ENCODE measurements around the gene RBM19. TPM values are rescaled to one million over a fixed set of nuclear protein-coding genes. Genes with fewer than 3 reads are reported as not detected.

The RBM19 gene
- total RNA-seq, 1 experiment from 2014 or later = 35.7 TPM

GRCh38 chr12:113961921-113962710, 4.0 kb downstream of the RBM19 start:
- DNase-seq = no peak
- no TSS peak for BruUV-seq (replicated peaks)
- H3K9me3 ChIP-seq = no peaks in the 10 kb centered on the region
- H3K27me3 Mint-ChIP-seq (ENCODE audit: insufficient read depth, unreplicated experiment) = no peaks in the 10 kb centered on the region
- ChIA-PET CTCF (interaction anchor here (0.6 kb wide), 1 partner anchor 74 kb away, joined by 3 read pairs; no protein-coding TSS in a partner anchor), POLR2A (no interaction called here)
- H3K27me3 ChIP-seq (replicated peaks; ENCODE audit: control insufficient read depth, insufficient read depth, low read length) = no peaks in the 10 kb centered on the region
- peaks cover 12% of the 10 kb centered on the region for H3K4me1 Mint-ChIP-seq (ENCODE audit: low read depth, unreplicated experiment)
- TF ChIP-seq CTCF (IDR thresholded peaks at IDR 0.05; ENCODE audit: insufficient read depth in 1 of 2, low read depth in 1 of 2, low read length in 1 of 2, severe bottlenecking in 1 of 2, unreplicated experiment in 1 of 2) = no peak
- no peak overlapping the region for H3K4me3 Mint-ChIP-seq (ENCODE audit: unreplicated experiment)
- H3K27ac Mint-ChIP-seq (ENCODE audit: unreplicated experiment) = no peak overlapping the region
- H3K4me1 ChIP-seq = no peaks in the 10 kb centered on the region
- peaks cover 53% of the 10 kb centered on the region for H3K36me3 Mint-ChIP-seq (ENCODE audit: insufficient read depth, unreplicated experiment)
- peaks cover 4% of the 10 kb centered on the region; the same call in 1 of the 2 replicates for H3K36me3 ChIP-seq (ENCODE audit: control insufficient read depth, insufficient read depth, low read length)
- H3K4me3 ChIP-seq (ENCODE audit: low read depth, low read length) = no peak overlapping the region
- intact Hi-C loops (cut with micrococcal nuclease; ENCODE audit: unreplicated experiment) = no loop called here
- no peaks in the 10 kb centered on the region for H3K9me3 Mint-ChIP-seq (ENCODE audit: unreplicated experiment)

GRCh38 chr12:113960030-113960429, 6.1 kb downstream of the RBM19 start:
- no TSS peak for BruUV-seq (replicated peaks)
- intact Hi-C loops (cut with micrococcal nuclease; ENCODE audit: unreplicated experiment) = no loop called here
- POLR2A ChIA-PET = no interaction called here
- H3K27me3 ChIP-seq (replicated peaks; ENCODE audit: control insufficient read depth, insufficient read depth, low read length) = no peaks in the 10 kb centered on the region
- no peak overlapping the region for H3K4me3 Mint-ChIP-seq (ENCODE audit: unreplicated experiment)
- no peaks in the 10 kb centered on the region for H3K9me3 Mint-ChIP-seq (ENCODE audit: unreplicated experiment)
- no peaks in the 10 kb centered on the region for H3K27me3 Mint-ChIP-seq (ENCODE audit: insufficient read depth, unreplicated experiment)
- H3K36me3 ChIP-seq (ENCODE audit: control insufficient read depth, insufficient read depth, low read length) = peaks cover 5% of the 10 kb centered on the region; the same call in 1 of the 2 replicates
- H3K4me1 Mint-ChIP-seq (ENCODE audit: low read depth, unreplicated experiment) = peaks cover 3% of the 10 kb centered on the region
- CTCF ChIA-PET = no interaction called here
- H3K36me3 Mint-ChIP-seq (ENCODE audit: insufficient read depth, unreplicated experiment) = peaks cover 56% of the 10 kb centered on the region
- TF ChIP-seq CTCF (IDR thresholded peaks at IDR 0.05; ENCODE audit: insufficient read depth in 1 of 2, low read depth in 1 of 2, low read length in 1 of 2, severe bottlenecking in 1 of 2, unreplicated experiment in 1 of 2) = no peak
- H3K4me1 ChIP-seq = no peaks in the 10 kb centered on the region
- no peak overlapping the region for H3K27ac Mint-ChIP-seq (ENCODE audit: unreplicated experiment)
- no peak for DNase-seq
- H3K4me3 ChIP-seq (ENCODE audit: low read depth, low read length) = no peak overlapping the region
- no peaks in the 10 kb centered on the region for H3K9me3 ChIP-seq

GRCh38 chr12:113959096-113959495, 7.0 kb downstream of the RBM19 start:
- no TSS peak for BruUV-seq (replicated peaks)
- no peak overlapping the region for H3K4me3 ChIP-seq (ENCODE audit: low read depth, low read length)
- Mint-ChIP-seq H3K4me3 (ENCODE audit: unreplicated experiment) (no peak overlapping the region), H3K4me1 (ENCODE audit: low read depth, unreplicated experiment) (no peaks in the 10 kb centered on the region), H3K27ac (ENCODE audit: unreplicated experiment) (no peak overlapping the region), H3K27me3 (ENCODE audit: insufficient read depth, unreplicated experiment) (no peaks in the 10 kb centered on the region), H3K9me3 (ENCODE audit: unreplicated experiment) (no peaks in the 10 kb centered on the region), H3K36me3 (ENCODE audit: insufficient read depth, unreplicated experiment) (peaks cover 54% of the 10 kb centered on the region)
- H3K4me1 ChIP-seq = no peaks in the 10 kb centered on the region
- ChIA-PET CTCF (no interaction called here), POLR2A (no interaction called here)
- TF ChIP-seq CTCF (IDR thresholded peaks at IDR 0.05; ENCODE audit: insufficient read depth in 1 of 2, low read depth in 1 of 2, low read length in 1 of 2, severe bottlenecking in 1 of 2, unreplicated experiment in 1 of 2) = no peak
- no peaks in the 10 kb centered on the region for H3K9me3 ChIP-seq
- no peaks in the 10 kb centered on the region for H3K27me3 ChIP-seq (replicated peaks; ENCODE audit: control insufficient read depth, insufficient read depth, low read length)
- peaks cover 7% of the 10 kb centered on the region; the same call in 1 of the 2 replicates for H3K36me3 ChIP-seq (ENCODE audit: control insufficient read depth, insufficient read depth, low read length)
- intact Hi-C loops (cut with micrococcal nuclease; ENCODE audit: unreplicated experiment) = no loop called here
- DNase-seq = no peak

Data from Caco-2 (cell line).